ENCODE data around the gene SCAI.
"Not testable (repeated sequence)": the region's sequence is repeated elsewhere in the genome, so short reads cannot be mapped to it uniquely, and the experiment has no call there.

GRCh38 chr9:125015655-125016054 lies 127.7 kb downstream of the SCAI start:
- TF ChIP-seq CTCF (conservative IDR thresholded peaks at IDR 0.05; ENCODE audit: low read length); EZH2phosphoT487 (IDR thresholded peaks at IDR 0.05; ENCODE audit: borderline replicate concordance, low read depth, low read length): not testable (repeated sequence)

All from OCI-LY7 (cell line).